Inflammatory macrophage treated with lipopolysaccharide for 4 hours (primary cell): ENCODE measurements around the gene DDX41.
A peak's percentile ranks its signal among the peaks of the same experiment; 100 is the strongest.
"Not testable (repeated sequence)": the region's sequence is repeated elsewhere in the genome, so short reads cannot be mapped to it uniquely, and the experiment has no call there.

Source experiments
- DNase-seq: peaks from one replicate; pipeline ENCODE4 v3.0.0-alpha.2; 2020

Gene DDX41

GRCh38 chr5:177516601-177517568 is at the start of gene DDX41:
DDX41 (minus strand) TSS chr5:177516961; CDS start chr5:177516945, 16 bp downstream.
- DNase-seq, result peak; percentile 98

- DNase-seq, result no peak
Measured at GRCh38 chr5:177565046-177565445, 48.3 kb upstream of the DDX41 start.

GRCh38 chr5:177559446-177559941 is 42.7 kb upstream of the DDX41 start:
- not testable (repeated sequence) for DNase-seq

GRCh38 chr5:177557796-177558195 is 41.0 kb upstream of the DDX41 start:
- DNase-seq, result no peak

GRCh38 chr5:177557041-177557647 is 40.4 kb upstream of the DDX41 start:
- DNase-seq, result peak; percentile 13

GRCh38 chr5:177555665-177556064 is 38.9 kb upstream of the DDX41 start:
- DNase-seq, result no peak

GRCh38 chr5:177555228-177555627 is 38.5 kb upstream of the DDX41 start:
- no peak for DNase-seq

- peak; percentile 91 for DNase-seq
Measured at GRCh38 chr5:177554474-177555111, 37.8 kb upstream of the DDX41 start, which contains the start of gene FAM193B. FAM193B (minus strand) TSS chr5:177554563; CDS start chr5:177554458, 105 bp downstream.

- DNase-seq, result peak; percentile 15
Measured at GRCh38 chr5:177553671-177554429, 37.1 kb upstream of the DDX41 start.

- DNase-seq, result no peak
Measured at GRCh38 chr5:177552839-177553455, 36.2 kb upstream of the DDX41 start.

- peak; percentile 23 for DNase-seq
Measured at GRCh38 chr5:177550122-177550521, 33.4 kb upstream of the DDX41 start.

- no peak for DNase-seq
Measured at GRCh38 chr5:177548495-177548894, 31.7 kb upstream of the DDX41 start.

GRCh38 chr5:177547736-177548135 is 31.0 kb upstream of the DDX41 start:
- no peak for DNase-seq

- peak; percentile 82 for DNase-seq
Measured at GRCh38 chr5:177546258-177546741, 29.5 kb upstream of the DDX41 start.

GRCh38 chr5:177545487-177546257 is 28.9 kb upstream of the DDX41 start:
- DNase-seq, result peak; percentile 89

GRCh38 chr5:177542816-177543465 is 26.2 kb upstream of the DDX41 start:
- DNase-seq, result no peak

GRCh38 chr5:177540438-177540837 is 23.7 kb upstream of the DDX41 start:
- DNase-seq, result no peak

GRCh38 chr5:177539411-177539810 is 22.6 kb upstream of the DDX41 start:
- no peak for DNase-seq

GRCh38 chr5:177538876-177539275 is 22.1 kb upstream of the DDX41 start:
- DNase-seq, result no peak
